Endothelial cell of hepatic sinusoid (primary cell): ENCODE measurements around the gene DFFB.
"Not testable (repeated sequence)": the region's sequence is repeated elsewhere in the genome, so short reads cannot be mapped to it uniquely, and the experiment has no call there.

Experiments used
- in situ Hi-C: cut with HindIII; loops from 2 replicates; pipeline ENCODE4 v1.10.0; 2017; ENCODE audit warnings: low sequenced_read_pairs

DFFB gene

GRCh38 chr1:3907031-3907534 lies 49.8 kb downstream of the DFFB start:
- in situ Hi-C loops, result no loop called here

- in situ Hi-C loops, result no loop called here
Measured at GRCh38 chr1:3907621-3908165, 50.4 kb downstream of the DFFB start.

- in situ Hi-C loops, result no loop called here
Measured at GRCh38 chr1:3908886-3909517, 51.7 kb downstream of the DFFB start.

- in situ Hi-C loops, result no loop called here
Measured at GRCh38 chr1:3909615-3910014, 52.3 kb downstream of the DFFB start.

GRCh38 chr1:3910049-3910731 lies 52.9 kb downstream of the DFFB start:
- in situ Hi-C loops, result no loop called here

- in situ Hi-C loops, result no loop called here
Measured at GRCh38 chr1:3910857-3911845, 53.9 kb downstream of the DFFB start.

- in situ Hi-C loops, result no loop called here
Measured at GRCh38 chr1:3911981-3912808, 54.9 kb downstream of the DFFB start.

- in situ Hi-C loops, result no loop called here
Measured at GRCh38 chr1:3912809-3913685, 55.8 kb downstream of the DFFB start.

GRCh38 chr1:3914331-3914851 lies 57.1 kb downstream of the DFFB start:
- in situ Hi-C loops, result no loop called here

GRCh38 chr1:3914911-3915310 lies 57.6 kb downstream of the DFFB start:
- in situ Hi-C loops, result no loop called here

GRCh38 chr1:3915551-3916121 lies 58.4 kb downstream of the DFFB start:
- in situ Hi-C loops, result no loop called here

GRCh38 chr1:3917761-3918160 lies 60.5 kb downstream of the DFFB start:
- in situ Hi-C loops, result no loop called here

- in situ Hi-C loops, result not testable (repeated sequence)
Measured at GRCh38 chr1:3918359-3918758, 61.1 kb downstream of the DFFB start.

GRCh38 chr1:3918966-3919611 lies 61.8 kb downstream of the DFFB start:
- in situ Hi-C loops, result no loop called here

- in situ Hi-C loops, result no loop called here
Measured at GRCh38 chr1:3919706-3920105, 62.4 kb downstream of the DFFB start.

- in situ Hi-C loops, result no loop called here
Measured at GRCh38 chr1:3921765-3922164, 64.5 kb downstream of the DFFB start.

- in situ Hi-C loops, result no loop called here
Measured at GRCh38 chr1:3922201-3922725, 65.0 kb downstream of the DFFB start.

- in situ Hi-C loops, result no loop called here
Measured at GRCh38 chr1:3922851-3923250, 65.6 kb downstream of the DFFB start.
